HG02870 (cell line): ENCODE data around the gene SLC7A6.

Source experiments
- ATAC-seq: cut with Tn5 transposase; IDR thresholded peaks from one replicate; pipeline ENCODE4 v1.9.1; 2021; ENCODE audit warnings: mild to moderate bottlenecking, moderate library complexity; ENCODE audit not compliant: unreplicated experiment

SLC7A6 gene

DNA sequence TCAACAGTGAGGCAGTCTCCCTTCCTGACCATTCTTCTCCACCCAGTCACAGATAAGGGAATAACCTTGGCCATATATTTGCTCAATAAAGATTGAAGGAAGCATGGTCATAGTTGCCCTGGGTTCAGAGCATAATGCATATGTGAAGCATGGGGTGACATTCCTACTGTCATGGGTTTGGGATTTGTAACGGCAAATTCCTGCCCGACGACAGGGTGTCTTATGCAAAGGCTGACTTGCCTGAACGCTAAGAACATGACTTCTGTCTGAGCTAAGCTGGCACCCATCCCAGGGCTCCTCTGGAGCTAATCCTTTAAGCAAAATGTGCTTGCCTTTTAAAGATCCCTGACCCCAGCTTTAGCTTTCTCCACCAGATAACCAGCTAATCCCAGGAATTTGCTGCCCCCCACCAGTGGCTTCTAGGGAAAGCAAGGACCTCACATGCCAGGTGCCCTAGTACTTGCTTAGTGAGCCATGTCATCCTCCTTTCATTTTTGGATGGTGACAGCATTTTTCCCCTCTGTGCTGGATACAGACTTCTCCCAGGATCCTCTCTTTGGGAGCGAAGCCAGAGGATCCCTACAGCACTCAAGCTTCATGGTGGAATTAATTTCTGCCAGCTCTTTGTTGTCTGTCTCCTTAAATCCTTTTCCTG lies 34.7 kb downstream of the SLC7A6 start:
- ATAC-seq: no peak

DNA sequence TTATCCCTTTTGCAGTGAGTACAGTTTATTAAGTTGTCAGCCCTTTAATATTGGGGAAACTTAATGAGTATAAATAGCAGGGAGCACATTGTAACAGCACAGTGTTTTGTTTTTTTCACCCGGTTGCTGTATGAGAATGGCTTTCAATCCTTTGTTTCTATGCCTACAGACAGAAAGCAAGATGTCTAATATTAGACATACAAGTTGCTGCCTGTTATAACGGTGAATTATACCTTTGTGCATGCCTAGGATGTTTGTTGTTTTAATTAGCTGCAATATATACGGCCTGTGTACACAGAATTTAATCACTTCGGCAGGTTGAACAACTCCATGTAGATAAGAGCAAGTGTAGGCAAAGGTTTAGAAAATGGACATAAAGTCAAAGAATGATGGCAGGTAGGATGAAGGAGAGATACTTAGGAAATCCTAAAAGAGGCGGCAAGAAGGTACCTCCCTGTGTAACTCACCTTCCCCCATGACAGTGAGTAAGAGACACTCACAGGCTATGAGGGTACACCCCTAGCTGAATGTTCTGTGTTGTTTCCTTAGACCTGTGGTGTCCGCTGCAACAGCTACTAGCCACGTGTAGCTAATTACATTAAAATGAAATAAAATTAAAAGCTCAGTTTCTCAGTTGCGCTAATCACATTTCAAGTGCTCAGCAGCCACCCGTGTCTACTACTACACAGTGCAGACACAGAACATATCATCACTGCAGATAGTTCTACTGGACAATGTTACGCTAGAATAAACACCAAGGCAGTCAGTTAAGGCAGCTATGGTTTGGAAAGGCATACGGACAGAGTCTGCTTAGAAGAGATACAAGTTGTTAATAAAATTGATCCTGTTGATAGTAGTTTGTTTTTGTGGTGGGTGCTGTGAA lies 35.5 kb downstream of the SLC7A6 start:
- no peak for ATAC-seq

DNA sequence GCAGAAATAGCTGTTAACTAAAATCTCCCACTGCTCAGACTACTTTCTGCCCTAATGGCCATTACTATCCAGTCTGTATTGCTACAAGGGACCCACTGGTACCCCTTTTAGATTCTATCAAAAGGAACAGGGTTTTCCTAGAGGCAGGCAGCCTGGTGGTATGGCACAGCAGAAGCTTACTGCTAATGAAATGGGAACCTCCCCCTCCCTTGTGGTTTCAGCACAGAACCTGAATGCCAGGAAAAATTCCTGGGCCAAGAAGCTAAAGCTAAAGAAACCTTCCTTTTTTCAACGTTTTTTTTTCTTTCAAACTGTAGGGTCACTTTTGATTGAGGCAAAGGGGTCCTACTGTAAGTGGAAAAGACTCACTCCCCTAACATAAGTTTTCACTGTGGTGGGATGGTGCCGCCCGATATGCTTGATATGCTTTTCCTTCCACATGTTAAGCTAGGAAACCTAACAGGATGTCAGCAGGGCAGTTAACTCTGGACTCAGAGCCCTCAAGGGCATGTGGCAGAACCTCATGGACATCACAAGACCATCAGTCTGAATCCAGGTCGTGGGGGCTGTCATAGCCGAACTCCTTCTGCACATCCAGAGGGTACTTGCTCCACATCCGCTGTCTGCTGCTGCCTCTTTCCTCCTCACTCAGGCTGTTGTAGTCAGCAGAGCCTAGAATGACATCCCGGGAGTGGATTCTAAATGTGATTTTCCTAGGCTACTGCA lies 36.6 kb downstream of the SLC7A6 start:
- ATAC-seq: no peak

DNA sequence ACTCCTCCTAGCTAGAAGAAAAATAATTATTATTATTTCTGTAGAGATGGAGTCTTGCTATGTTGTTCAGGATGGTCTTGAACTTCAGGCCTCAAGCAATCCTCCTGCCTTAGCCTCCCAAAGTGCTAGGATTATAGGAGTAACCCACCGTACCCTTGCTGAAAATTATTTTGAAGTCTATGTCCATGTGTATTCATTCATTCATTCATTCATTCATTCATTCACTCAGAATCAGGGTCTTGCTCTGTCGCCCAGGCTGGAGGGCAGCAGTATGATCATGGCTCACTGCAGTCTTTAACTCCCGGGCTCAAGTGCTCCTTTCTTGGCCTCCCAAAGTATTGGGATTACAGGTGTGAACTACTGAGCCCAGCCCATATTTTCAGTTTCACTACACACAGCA lies 42.3 kb downstream of the SLC7A6 start:
- no peak for ATAC-seq

DNA sequence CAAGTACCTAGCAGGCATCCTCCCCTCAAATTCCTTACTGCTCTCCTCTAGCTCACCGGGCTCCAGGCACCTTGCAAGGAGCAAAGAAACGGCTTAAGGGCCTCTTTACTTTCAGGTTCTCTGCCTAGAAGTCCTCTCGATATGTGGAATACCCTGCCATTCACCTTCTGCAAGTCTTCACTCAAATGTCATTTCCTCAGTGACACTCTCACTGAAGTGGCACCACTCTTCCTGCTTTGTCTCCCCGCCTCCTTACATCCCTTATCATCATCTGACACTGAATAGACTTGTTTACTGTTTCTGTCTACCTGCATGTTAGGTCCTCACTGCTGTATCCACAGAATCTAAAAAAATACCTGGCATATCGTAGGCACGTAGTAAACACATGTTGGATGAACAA lies 45.5 kb downstream of the SLC7A6 start:
- no peak for ATAC-seq

DNA sequence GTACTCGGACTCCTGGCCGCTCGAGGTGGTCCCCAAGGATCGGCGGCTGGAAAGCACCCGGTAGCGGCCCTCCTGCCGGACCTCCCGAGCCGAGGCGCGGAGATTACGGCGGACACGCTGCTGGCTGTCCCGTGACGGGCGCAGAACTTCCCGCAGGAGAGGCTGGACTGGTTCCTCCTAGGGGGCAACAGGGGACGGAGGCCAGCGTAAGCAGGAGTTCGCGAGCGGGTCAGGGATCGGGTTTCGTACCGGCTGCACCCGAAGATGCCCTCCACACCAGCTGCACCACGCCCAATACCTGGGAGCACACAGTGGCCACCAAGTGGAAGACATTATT lies 46.1 kb downstream of the SLC7A6 start:
- ATAC-seq: no peak

DNA sequence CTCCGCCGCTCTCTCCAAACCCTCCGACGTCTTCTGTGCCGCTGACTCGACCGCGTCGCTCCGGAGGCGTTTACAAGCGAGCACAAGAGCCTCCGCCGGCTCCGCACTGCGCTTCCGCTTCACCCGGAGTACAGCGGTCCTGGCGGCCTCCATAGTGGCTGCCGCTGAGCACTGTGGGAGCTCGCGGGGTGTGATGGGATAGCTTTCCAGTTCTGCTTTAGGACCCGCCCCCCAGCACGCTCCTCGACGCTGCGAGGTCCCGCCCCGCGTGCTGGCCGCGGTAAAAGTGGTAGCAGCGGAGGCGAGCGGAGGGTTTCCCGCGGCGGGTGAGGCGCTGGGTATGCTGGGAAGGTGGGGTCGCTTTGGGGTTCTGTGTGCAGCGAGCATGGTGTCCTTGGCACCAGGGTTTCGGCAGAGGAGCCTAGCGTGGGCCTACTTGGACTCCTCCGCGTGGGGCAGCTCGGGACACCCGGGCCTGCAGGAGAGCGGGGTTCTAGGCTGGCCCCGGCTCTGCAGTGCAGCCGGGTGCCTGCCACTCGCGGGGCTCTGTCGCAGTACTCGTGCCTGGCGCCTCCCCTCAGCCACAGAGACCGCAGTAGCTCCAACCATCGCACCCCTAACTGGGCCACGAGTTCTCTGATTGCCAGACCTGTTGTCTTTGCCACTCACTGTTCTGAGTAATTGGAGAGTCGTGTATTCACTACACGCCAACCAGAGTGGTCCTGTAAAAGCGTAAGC lies 46.6 kb downstream of the SLC7A6 start, which contains the start of the genes PRMT7 and SLC7A6OS:
Gene PRMT7 (plus strand): TSS at position 246 of the 738 bp plus-strand sequence. CDS start 4,961 bp downstream, outside the sequence.
Gene SLC7A6OS (minus strand): TSS at position 173 of the 738 bp plus-strand sequence. CDS start 20 bp downstream, at position 153.
- ATAC-seq: peak; percentile 93

DNA sequence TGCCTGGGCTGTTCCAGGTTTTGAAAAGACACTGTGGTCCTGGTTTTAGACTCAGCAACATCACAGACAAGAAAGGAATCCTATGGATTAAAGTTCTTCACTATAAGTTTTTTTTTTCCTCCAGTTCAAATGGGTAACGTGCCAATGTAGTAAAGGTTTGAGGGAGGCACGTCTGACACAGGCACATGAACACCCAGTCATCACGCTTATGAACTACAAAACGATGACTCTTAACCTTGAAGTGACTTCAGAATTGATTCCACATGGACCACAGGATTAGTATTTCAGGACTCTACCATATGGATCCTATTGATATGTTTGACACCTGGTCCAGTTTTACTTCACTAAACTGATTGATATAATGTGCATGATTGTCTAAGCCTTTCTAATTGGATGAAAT lies 48.8 kb downstream of the SLC7A6 start:
- no peak for ATAC-seq

DNA sequence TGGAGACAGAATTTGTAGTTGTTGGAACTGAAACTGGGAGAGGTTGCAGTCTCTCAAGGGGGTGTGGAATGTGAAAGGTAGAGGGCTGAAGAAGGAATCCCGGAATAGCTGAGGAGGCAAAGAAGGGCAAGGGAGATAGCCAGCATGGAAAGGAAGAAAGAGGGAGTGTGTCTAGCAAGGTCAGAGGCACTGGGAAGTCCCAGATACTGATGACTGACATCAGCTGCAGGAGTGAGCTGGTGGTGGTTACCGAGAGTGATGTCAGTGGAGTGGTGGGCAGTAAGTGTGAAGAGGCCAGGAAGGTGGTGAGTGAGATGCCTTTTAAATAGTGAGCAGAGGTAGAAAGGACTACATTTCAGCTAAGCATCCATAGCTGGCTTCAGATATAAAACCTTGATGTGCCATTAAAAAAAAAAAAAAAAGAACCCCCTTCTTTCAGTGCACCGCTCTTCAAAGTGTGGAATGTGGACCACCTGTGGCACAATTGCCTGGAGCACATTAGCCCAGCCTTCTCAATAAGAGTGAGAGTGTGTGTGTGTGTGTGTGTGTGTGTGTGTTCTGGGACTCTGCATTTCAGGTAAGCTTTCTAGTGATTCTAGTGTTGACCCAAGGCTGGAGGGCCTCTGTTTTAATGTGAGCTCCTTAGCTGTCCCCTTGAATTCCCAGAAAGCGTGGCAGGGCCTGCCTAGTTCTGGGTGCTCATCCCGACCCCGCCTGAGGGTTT lies 55.0 kb downstream of the SLC7A6 start:
- no peak for ATAC-seq

DNA sequence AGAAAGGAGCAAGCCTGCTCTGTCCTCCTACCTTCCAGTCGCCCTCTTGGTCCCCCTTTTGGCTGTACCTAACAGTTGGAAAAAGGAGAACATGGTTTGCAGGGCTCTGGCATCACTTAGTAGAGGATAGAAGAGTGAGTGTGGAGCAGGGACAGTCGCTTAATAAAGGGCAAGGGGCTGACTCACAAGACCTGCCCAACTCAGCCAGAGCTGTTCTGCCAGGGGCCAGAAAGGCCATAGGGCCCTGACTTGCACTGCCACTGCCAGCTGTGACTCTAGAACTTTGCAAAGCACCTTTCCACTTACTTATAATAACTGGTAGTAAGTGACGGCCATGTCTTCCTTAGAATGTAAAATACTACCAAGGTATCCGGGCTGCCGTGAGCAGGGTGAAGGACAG lies 60.0 kb downstream of the SLC7A6 start:
- no peak for ATAC-seq

DNA sequence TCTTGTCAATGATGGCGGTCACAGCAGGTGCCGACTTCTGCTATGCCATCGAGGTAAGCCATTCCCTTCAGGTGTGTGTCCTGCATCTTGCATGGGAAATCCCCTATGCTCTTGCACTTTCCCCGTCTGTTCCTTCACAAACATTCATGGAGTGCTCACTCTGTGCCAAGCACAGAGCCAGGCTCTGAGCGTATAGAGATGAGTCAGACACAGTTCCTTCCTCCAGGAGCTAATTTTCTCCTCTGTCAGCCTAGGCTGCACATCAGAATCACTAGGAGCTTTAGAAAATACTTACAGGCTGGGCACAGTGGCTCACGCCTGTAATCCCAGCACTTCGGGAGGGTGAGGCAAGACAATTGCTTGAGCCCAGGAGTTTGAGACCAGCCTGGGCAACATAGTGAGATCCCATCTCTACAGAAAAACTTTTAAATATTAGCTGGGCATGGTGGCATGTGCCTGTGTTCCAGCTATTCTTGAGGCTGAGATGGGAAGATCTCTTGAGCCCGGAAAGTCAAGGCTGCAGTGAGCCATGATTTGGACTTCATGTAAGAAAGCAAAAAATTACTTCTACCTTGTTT lies 60.5 kb downstream of the SLC7A6 start:
- no peak for ATAC-seq

DNA sequence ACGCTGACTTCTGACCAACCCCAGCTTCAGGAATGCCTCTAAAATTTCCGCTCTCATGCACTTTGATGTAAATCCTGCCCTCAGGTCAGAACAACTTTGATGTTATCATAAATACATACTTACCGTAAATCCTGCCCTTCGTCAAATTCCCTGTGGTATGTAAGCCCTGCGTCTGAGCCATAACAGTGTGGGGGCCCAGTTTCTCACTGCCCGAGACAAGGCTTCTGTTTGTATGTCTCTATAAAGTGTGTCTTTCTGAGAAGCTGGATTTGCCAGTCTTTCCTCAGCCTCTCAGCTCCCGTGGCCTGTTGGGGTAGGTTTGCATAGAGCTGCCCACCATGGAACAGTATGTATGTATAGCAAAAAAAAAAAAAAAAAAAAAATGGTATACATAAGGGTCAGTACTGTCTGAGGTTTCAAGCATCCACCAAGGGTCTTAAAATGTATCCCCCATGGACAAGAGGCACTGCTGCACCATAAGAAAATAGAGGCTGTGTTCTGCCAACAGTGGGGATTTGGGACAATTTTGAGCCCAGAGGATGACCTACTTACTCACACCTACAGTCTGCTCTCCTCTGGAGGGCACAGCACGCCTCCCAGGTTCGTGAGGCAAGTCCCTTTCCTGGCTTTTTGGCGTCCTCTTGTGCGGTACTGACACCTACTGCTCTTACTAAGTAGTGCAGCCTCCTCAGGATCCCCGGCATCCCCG lies 64.0 kb downstream of the SLC7A6 start:
- ATAC-seq: peak; percentile 66

DNA sequence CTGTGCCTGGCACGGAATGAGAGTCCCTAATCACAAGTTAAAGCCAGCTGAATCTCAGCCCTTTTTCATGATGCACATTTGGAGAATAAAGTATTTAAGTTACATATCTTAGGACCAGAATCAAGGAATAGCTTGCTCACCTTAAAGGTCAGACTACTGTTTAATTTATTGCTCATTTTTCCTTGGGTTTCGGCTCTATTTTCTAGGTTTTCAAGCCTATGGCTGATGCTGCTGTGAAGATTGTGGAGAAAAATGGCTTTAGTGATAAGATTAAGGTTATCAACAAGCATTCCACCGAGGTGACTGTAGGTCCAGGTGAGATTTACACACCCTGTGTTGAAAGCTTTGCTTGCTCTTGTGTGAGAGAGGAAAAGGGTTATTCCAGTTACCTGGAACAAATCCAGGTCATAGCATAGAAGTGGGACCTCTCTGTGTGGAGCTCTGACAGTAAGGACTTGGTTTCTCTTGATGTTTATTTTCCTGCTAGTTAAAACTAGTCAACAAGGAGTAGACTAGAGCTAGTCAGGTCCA lies 64.6 kb downstream of the SLC7A6 start:
- no peak for ATAC-seq

DNA sequence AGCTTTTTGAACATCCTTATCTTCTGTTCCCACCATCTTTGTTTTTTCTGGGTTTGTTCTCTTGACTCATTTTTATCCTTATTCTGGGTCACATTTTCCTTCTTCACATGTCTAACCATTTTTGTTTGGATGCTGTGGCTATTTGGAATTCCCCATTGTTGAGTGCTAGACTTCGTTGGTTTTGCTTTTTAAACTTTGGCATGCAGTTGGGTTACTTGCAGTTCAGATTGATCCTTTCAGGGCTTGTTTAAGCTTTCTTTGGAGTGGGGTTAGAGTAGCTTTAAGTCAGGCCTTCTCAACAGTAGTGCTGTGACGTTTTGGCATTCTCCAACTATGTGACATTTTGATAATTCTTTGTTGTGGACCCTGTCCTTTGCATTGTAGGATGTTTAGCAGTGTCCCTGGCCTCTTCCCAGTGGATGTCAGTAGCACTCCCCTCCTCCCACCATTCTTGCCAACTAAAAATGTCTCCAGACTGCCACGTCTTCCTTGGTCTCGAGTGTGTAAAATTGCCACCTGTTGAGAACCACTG lies 67.6 kb downstream of the SLC7A6 start:
- no peak for ATAC-seq

DNA sequence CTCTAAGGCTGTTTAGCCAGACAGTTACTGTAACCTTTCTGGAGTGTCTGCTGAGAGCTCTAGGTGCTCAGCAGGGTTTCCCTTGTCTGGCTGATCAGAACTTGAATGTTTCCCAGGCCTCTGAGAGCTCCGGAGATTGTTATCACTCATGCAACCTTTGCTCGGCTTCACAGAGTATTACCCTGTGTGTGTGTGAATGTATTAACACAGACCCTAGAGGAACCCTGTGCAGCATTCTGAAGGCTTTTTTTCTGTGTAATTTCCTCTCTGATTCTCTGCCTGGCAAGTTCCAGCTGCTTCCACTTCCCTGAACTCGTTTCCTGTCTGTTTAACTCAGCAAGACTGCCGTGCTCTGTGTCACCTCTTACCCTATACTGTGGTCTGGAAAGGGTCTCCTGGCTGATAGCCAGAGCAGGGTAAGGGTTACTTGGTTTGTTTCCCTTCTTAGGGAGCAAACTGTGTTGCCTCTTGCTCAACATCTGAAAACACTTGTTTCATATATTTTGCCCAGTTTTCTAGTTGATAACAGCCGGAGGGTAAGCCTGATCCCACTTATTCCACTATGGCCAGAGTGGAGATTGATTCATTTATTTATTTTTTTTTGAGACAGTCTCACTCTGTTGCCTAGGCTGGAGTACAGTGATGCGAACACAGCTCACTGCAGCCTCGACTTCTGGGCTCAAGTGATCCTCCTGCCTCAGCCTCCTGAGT lies 68.2 kb downstream of the SLC7A6 start:
- ATAC-seq: no peak

DNA sequence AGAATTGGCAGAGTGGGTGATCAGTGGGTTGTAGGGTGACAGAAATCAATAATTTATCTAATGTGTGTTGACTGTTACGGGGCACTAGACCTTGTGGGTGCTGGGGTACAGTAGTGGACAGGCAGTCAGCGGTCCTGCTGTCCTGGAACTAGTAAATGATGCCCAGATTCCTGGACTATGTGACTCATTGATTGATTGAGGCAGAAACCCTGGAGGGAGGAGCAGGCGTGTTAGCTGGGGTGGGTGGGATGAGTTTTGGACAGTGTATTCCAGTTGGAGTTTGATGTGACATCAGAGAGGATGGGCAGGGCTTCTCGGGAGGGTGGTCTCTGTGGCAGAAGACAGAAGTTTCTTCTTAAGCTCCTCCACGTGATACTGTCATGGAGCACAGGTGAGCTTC lies 70.8 kb downstream of the SLC7A6 start:
- ATAC-seq: no peak

DNA sequence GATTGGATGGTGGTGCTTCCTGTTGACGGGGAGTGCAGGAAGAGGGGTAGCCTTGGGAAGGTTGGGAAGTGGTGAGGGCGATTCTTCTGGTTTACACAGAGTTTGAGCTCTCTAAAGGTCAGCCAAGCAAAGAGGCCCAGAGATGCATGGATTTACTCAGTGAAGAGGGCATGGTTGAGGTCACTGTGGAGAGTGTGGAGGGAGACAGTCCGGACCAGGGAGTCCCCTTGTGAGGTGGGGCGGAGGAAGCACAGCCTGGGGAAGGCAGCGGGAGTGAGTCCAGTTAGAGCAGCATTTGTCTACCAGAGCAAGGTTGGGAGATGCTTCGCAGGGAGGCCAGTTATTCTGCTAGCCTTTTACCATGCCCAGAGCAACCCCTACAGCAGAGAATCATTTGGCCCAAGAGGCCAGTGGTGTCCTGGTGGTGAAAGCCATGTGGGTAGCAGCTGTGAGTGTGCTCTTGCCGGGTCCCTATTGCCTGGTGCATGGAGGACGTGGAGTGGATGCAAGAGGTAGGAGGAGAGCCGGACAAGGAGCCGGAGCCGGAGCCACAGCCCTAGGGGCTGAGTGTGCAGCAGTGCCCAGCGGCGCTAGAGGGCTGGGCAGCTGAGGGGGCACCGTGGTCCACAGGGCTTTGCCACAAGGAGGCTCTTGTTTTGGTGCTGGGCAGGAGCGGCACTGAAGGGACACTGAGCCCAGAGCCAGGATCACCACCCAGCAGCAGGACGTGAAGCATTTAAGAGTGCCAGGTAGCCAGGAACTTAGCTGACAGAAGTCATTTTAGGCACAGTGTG lies 74.2 kb downstream of the SLC7A6 start:
- ATAC-seq: no peak
